ENCODE data around the gene RFX4. TPM values are rescaled to one million over a fixed set of nuclear protein-coding genes. Genes with fewer than 3 reads are reported as not detected.

The RFX4 gene
- total RNA-seq, 1 experiment from 2014 or later = not detected

DNA sequence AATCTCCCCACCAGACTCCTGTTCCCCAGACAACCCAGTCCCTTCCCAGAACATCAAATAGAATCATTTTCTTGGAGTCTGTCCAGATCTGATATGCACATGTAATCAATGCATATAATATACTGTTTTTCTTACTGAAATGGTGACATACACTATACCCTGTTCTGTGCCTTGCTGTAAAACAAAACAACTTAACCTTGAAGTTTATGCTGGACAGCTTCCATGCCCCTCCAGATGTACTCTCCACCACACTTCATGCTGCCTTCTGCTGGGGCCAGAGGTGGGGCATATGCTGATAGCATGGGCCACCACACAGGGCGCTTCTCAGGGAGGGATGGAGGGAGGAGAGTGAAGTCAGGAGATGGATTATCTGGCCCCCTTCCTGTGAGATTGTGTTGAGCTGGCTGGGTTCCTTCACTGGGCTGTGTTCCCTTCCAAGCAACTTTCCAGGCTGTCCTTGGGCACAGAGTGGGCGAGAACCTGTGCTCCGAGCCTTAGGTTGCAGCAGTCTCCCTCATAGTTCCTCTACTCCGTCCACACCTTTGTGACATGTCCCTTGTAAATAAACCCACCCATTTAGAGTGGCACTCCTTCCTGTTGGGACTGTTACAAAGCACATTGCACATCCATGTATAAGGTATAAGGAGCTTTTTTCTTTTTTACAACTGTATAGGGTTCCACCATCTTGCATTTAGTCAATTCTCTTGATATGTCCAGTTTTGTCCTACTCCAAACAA, 114.0 kb downstream of the RFX4 start:
- no peaks in the 10 kb centered on the region for H3K79me2 ChIP-seq (ENCODE audit: insufficient read depth, low read length)
- ChIA-PET CTCF (no interaction called here), RAD21 (ENCODE audit: low non-redundant PET in 1 of 2, low total read pairs in 2 of 2, uncharacterized antibody in 2 of 2, unreplicated experiment in 2 of 2) (no interaction called here), POLR2A (no interaction called here)
- no peaks in the 10 kb centered on the region for H3K36me3 ChIP-seq (ENCODE audit: control insufficient read depth in 1 of 2, insufficient read depth in 2 of 2, low read length in 2 of 2)
- TF ChIP-seq ZFX (IDR thresholded peaks at IDR 0.05) = no peak
- no peak for TF ChIP-seq CEBPB (IDR thresholded peaks at IDR 0.05; ENCODE audit: low read depth)
- no peak for TF ChIP-seq CBX3 (IDR thresholded peaks at IDR 0.05; ENCODE audit: low read depth)
- TF ChIP-seq, protein P1, sequence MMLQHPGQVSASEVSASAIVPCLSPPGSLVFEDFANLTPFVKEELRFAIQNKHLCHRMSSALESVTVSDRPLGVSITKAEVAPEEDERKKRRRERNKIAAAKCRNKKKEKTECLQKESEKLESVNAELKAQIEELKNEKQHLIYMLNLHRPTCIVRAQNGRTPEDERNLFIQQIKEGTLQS (IDR thresholded peaks at IDR 0.05) = no peak
- no peak for TF ChIP-seq SRF (IDR thresholded peaks at IDR 0.05; ENCODE audit: low read depth)
- no peak for TF ChIP-seq TCF7L2 (IDR thresholded peaks at IDR 0.05; ENCODE audit: borderline replicate concordance, extremely low read depth, insufficient read depth, insufficient read length)
- no peak for TF ChIP-seq ELF1 (IDR thresholded peaks at IDR 0.05; ENCODE audit: borderline replicate concordance, low read depth)
- no peak for TF ChIP-seq YY1 (IDR thresholded peaks at IDR 0.05; ENCODE audit: extremely low read depth, insufficient replicate concordance, low read depth, low read length)
- H4K20me1 ChIP-seq (ENCODE audit: insufficient read depth) = no peaks in the 10 kb centered on the region
- BruUV-seq (replicated peaks) = no TSS peak
- peaks cover 0 to 7% of the 10 kb centered on the region in 2 experiments; a peak in 1 of 4 replicates for H3K9me3 ChIP-seq (ENCODE audit: control insufficient read depth in 1 of 2, insufficient read depth in 1 of 2, low read depth in 1 of 2, low read length in 2 of 2)
- no peak overlapping the region for H3K4me2 ChIP-seq (ENCODE audit: low read length)
- ATAC-seq = no peak
- no peak overlapping the region for H3K9ac ChIP-seq (ENCODE audit: low read length)
- intact Hi-C loops (cut with micrococcal nuclease) = no loop called here
- no peak overlapping the region for H3K4me3 ChIP-seq (replicated peaks in 1 of 2; ENCODE audit: low read depth in 1 of 2, low read length in 2 of 2)
- H2AFZ ChIP-seq (ENCODE audit: low read depth, low read length, poor library complexity, severe bottlenecking) = no peak overlapping the region
- no peaks in the 10 kb centered on the region for H3K27me3 ChIP-seq (ENCODE audit: insufficient read depth, low read length)
- no peaks in the 10 kb centered on the region for H3K9me2 ChIP-seq (ENCODE audit: insufficient read depth)
- H3K4me1 ChIP-seq (ENCODE audit: control insufficient read depth in 1 of 2, insufficient read depth in 2 of 2, low read length in 2 of 2) = no peaks in the 10 kb centered on the region
- H3K27ac ChIP-seq (ENCODE audit: low read depth, low read length) = no peak overlapping the region
- DNase-seq (ENCODE audit: low read depth, low spot score) = no peak

DNA sequence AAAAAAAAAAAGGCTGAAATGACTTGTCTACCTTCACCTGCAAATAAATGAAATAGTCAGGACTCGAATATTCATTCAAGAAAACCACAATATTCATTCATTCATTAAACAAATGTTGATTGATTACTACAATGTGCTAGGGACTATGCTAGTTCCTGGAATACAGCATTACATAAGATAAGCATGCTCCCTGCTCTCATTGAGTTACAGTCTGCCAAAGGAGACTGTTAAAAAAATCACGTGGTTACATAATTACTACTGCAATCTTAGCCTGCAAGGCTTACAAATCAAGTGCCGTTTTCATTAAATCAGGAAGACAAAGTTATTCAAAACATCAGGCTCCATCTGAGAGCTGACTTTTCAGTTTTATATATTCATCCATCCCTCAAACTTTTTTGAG, 121.3 kb downstream of the RFX4 start:
- peaks cover 4% of the 10 kb centered on the region; the same call in 1 of the 2 replicates for H3K27me3 ChIP-seq (ENCODE audit: insufficient read depth, low read length)
- RAD21 ChIA-PET (ENCODE audit: low non-redundant PET in 1 of 2, low total read pairs in 2 of 2, uncharacterized antibody in 2 of 2, unreplicated experiment in 2 of 2) = no interaction called here
- peaks cover 0 to 7% of the 10 kb centered on the region in 2 experiments; a peak in 1 of 4 replicates for H3K9me3 ChIP-seq (ENCODE audit: control insufficient read depth in 1 of 2, insufficient read depth in 1 of 2, low read depth in 1 of 2, low read length in 2 of 2)
- no peak for DNase-seq (ENCODE audit: low read depth, low spot score)
- no peak overlapping the region for H3K9ac ChIP-seq (ENCODE audit: low read length)
- no peak overlapping the region for H3K27ac ChIP-seq (ENCODE audit: low read depth, low read length)
- H3K4me3 ChIP-seq (replicated peaks in 1 of 2; ENCODE audit: low read depth in 1 of 2, low read length in 2 of 2) = no peak overlapping the region
- CTCF ChIA-PET = no interaction called here
- POLR2A ChIA-PET = no interaction called here
- no peaks in the 10 kb centered on the region for H3K9me2 ChIP-seq (ENCODE audit: insufficient read depth)
- no TSS peak for BruUV-seq (replicated peaks)
- intact Hi-C loops (cut with micrococcal nuclease) = no loop called here
- H2AFZ ChIP-seq (ENCODE audit: low read depth, low read length, poor library complexity, severe bottlenecking) = no peak overlapping the region
- TF ChIP-seq EZH2phosphoT487 (IDR thresholded peaks at IDR 0.05; ENCODE audit: borderline replicate concordance) = no peak
- TF ChIP-seq, protein P1 (IDR thresholded peaks at IDR 0.05) = no peak
- TF ChIP-seq CBX3 (IDR thresholded peaks at IDR 0.05; ENCODE audit: low read depth) = no peak
- no peak for TF ChIP-seq CEBPB (IDR thresholded peaks at IDR 0.05; ENCODE audit: low read depth)
- no peaks in the 10 kb centered on the region for H3K79me2 ChIP-seq (ENCODE audit: insufficient read depth, low read length)
- ATAC-seq = no peak
- no peaks in the 10 kb centered on the region for H4K20me1 ChIP-seq (ENCODE audit: insufficient read depth)
- H3K36me3 ChIP-seq (ENCODE audit: control insufficient read depth in 1 of 2, insufficient read depth in 2 of 2, low read length in 2 of 2) = no peaks in the 10 kb centered on the region
- no peak overlapping the region for H3K4me2 ChIP-seq (ENCODE audit: low read length)
- no peaks in the 10 kb centered on the region for H3K4me1 ChIP-seq (ENCODE audit: control insufficient read depth in 1 of 2, insufficient read depth in 2 of 2, low read length in 2 of 2)

Data from HCT116 (cell line).